Smooth muscle cell (in vitro differentiated cells): ENCODE measurements around the gene KLF16. TPM values are rescaled to one million over a fixed set of nuclear protein-coding genes. Genes with fewer than 3 reads are reported as not detected.
"Not testable (repeated sequence)": the region's sequence is repeated elsewhere in the genome, so short reads cannot be mapped to it uniquely, and the experiment has no call there.

Source experiments
- DNase-seq: peaks from one replicate; lab custom pipeline; 2025; ENCODE audit not compliant: unreplicated experiment; lab: John Stamatoyannopoulos, UW
- H2AFZ ChIP-seq: fragments of 200-600 bp; sonication (generic); 2 replicates; pipeline ENCODE4 v1.6.0; 2016; ENCODE audit warnings: antibody characterized with exemption, low read depth, mild to moderate bottlenecking
- H3F3A ChIP-seq: fragments of 200-600 bp; sonication (generic); 2 replicates; pipeline ENCODE4 v1.6.0; 2017; ENCODE audit warnings: antibody characterized with exemption, low read depth
- H3K27ac ChIP-seq: fragments of 200-600 bp; sonication (generic); 2 replicates; pipeline ENCODE4 v1.5.1; 2016; ENCODE audit warnings: low read depth, mild to moderate bottlenecking
- H3K27me3 ChIP-seq: fragments of 200-600 bp; sonication (generic); 2 replicates; pipeline ENCODE4 v1.6.1; 2016; ENCODE audit warnings: low read depth, mild to moderate bottlenecking
- H3K36me3 ChIP-seq: fragments of 200-600 bp; sonication (generic); 2 replicates; pipeline ENCODE4 v1.5.1; 2016; ENCODE audit warnings: low read depth
- H3K4me1 ChIP-seq: fragments of 200-600 bp; sonication (generic); 2 replicates; pipeline ENCODE4 v1.5.1; 2016; ENCODE audit warnings: low read depth
- H3K4me2 ChIP-seq: fragments of 200-600 bp; sonication (generic); 2 replicates; pipeline ENCODE4 v1.6.0; 2016; ENCODE audit warnings: mild to moderate bottlenecking
- H3K4me3 ChIP-seq: fragments of 200-600 bp; sonication (generic); 2 replicates; pipeline ENCODE4 v1.5.1; 2016; ENCODE audit warnings: mild to moderate bottlenecking
- H3K79me2 ChIP-seq: fragments of 200-600 bp; sonication (generic); 2 replicates; pipeline ENCODE4 v1.6.0; 2016; ENCODE audit warnings: low read depth, mild to moderate bottlenecking
- H3K9ac ChIP-seq: fragments of 200-600 bp; sonication (generic); 2 replicates; pipeline ENCODE4 v1.6.0; 2016; ENCODE audit warnings: low read depth
- H3K9me3 ChIP-seq: fragments of 200-600 bp; sonication (generic); replicated peaks from 2 replicates; pipeline ENCODE4 v1.5.1; 2016; ENCODE audit warnings: low read depth
- H4K20me1 ChIP-seq: fragments of 200-600 bp; sonication (generic); 2 replicates; pipeline ENCODE4 v1.6.0; 2016; ENCODE audit warnings: low read depth
- WGBS: methylation state at CpG from one replicate; pipeline ENCODE4 v1.1.7; 2016; ENCODE audit warnings: low lambda C conversion rate; 5-methylcytosine and 5-hydroxymethylcytosine counted together
- polyA plus RNA-seq: library from polyadenylated mRNA; unstranded; fragments of >200 nt; fragmentation: Nextera tagmentation; extraction: Ambion mirVana; gene quantifications from 2 replicates; pipeline ENCODE4 v1.2.1, GENCODE V29; 2016
- total RNA-seq: library from RNA; depleted of rRNA; stranded (reverse); fragments of >200 nt; gene quantifications from 2 replicates; pipeline ENCODE4 v1.2.3, GENCODE V29; 2014
- TF ChIP-seq, protein P1 (sequence below): fragments of 200-600 bp; sonication (generic); IDR thresholded peaks from 2 replicates; pipeline ENCODE4 v1.5.1; 2017; ENCODE audit warnings: borderline replicate concordance, mild to moderate bottlenecking, antibody characterized with exemption; ENCODE audit not compliant: insufficient read depth, poor library complexity, severe bottlenecking

Gene KLF16
- total and polyA plus RNA-seq, 2 experiments from 2014 or later: 5.8 to 15.4 TPM

DNA sequence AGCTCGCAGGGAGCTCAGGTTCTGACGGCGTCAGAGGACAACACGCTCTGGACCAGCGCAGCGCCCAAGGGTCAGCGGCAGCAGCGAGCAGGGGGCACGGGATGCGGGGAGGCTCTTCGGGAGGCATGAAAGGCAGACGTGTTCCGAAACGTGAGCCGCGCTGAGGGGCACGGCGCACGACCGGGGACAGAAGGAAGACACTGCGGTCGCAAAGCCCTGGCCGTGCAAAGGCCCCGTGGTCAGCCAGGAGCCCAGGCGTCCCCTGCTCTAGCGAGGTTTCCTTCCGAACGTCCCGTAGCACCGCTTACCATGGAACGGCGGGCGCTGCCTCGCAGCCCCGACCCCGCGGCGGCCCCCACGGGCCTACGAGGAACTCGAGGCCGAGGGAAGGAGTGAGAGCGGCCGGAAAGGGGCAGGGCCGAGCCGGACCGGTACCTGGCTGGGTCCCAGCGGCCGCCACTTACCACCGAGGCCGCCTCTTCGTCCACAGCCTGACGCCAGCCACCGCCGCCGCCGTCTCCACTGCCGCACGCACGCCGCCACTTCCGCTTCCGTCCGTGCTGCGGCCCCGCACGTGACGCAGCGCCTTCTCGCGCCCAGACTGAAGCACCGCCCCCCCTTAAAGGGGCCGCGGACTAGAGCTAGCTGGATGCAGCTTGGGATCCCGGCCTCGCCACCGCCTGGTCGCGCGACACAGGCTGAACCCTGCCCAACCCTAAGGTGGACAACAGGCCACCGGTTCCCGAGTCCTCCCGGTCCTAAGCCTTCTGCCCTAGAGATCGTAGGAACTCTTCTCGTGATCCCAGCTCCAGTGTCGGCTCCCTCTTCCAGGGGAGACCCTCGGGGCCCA, 12.5 kb upstream of the KLF16 start:
- DNase-seq: peak; percentile 59
- H3F3A ChIP-seq: no peaks in the 10 kb centered on the region
- WGBS: under 1% methylated on average over 78 of the region's 87 CpGs
- H4K20me1 ChIP-seq: peaks cover 58% of the 10 kb centered on the region
- peak overlapping the region; percentile 97 for H3K4me2 ChIP-seq
- H2AFZ ChIP-seq: no peak overlapping the region
- no peaks in the 10 kb centered on the region for H3K36me3 ChIP-seq
- TF ChIP-seq, protein P1, sequence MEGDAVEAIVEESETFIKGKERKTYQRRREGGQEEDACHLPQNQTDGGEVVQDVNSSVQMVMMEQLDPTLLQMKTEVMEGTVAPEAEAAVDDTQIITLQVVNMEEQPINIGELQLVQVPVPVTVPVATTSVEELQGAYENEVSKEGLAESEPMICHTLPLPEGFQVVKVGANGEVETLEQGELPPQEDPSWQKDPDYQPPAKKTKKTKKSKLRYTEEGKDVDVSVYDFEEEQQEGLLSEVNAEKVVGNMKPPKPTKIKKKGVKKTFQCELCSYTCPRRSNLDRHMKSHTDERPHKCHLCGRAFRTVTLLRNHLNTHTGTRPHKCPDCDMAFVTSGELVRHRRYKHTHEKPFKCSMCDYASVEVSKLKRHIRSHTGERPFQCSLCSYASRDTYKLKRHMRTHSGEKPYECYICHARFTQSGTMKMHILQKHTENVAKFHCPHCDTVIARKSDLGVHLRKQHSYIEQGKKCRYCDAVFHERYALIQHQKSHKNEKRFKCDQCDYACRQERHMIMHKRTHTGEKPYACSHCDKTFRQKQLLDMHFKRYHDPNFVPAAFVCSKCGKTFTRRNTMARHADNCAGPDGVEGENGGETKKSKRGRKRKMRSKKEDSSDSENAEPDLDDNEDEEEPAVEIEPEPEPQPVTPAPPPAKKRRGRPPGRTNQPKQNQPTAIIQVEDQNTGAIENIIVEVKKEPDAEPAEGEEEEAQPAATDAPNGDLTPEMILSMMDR: no peak
- H3K4me3 ChIP-seq: peak overlapping the region; percentile 65
- peak overlapping the region; percentile 88 for H3K27ac ChIP-seq
- H3K27me3 ChIP-seq: no peaks in the 10 kb centered on the region
- peaks cover 15% of the 10 kb centered on the region for H3K4me1 ChIP-seq
- peaks cover 39% of the 10 kb centered on the region for H3K79me2 ChIP-seq
- H3K9ac ChIP-seq: peak overlapping the region; percentile 90
- H3K9me3 ChIP-seq: no peaks in the 10 kb centered on the region

DNA sequence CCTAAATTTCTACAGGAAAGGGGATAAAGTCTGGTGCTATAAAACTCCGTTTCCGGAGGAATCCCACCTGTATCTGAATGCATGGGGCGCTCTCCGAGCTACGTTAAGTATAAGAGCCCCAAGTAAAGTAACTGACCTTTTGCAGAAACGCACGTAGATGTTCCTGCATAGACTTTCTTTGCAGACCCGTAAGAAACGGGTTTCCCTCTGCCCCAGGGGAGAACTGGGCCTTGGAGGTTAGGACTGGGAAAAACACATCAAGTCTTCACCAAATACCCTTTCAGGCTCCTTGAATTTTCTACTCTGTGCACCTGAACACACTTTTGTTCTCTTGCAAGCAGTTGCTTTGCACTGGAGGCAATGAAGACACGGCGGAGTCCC, 11.9 kb upstream of the KLF16 start:
- Histone ChIP-seq H3K79me2 (peaks cover 36% of the 10 kb centered on the region), H3K4me2 (peak overlapping the region; percentile 97), H4K20me1 (peaks cover 52% of the 10 kb centered on the region), H3K4me3 (peak overlapping the region; percentile 65), H3K4me1 (peaks cover 15% of the 10 kb centered on the region), H3K9ac (peak overlapping the region; percentile 90), H3K27ac (peak overlapping the region; percentile 88)
- H2AFZ ChIP-seq, H3K27me3 ChIP-seq, DNase-seq, H3F3A ChIP-seq, H3K36me3 ChIP-seq, H3K9me3 ChIP-seq: not testable (repeated sequence)
- 4% methylated on average over 11 of the region's 11 CpGs for WGBS

DNA sequence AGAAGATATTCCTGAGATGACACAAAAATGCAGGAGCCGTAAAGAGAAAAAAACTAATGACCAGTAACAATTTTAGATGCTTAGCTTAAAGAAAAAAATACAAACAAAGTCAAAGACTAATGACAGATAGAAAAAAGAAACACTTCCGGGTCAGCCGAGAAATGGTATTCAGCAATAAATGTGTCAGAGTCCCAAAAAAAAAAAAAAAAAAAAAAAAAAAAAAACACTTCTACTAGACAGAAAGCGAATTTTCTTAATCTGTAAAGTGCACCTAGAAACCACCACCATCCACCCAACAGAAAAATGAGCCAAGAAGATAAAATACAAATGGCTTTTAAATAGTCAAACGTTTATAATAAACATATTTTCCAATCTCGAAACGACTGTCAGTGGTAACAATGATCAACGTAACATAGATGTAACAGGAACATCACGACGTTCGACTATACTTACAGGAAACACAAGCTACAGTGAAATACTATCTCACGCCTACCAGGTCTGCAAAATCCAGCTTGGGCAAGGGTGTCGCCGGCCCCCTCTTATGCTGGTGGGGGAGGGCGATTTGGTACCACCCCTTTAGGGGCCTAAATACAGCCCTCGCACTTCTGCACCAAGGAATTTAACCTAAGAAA, 11.3 kb upstream of the KLF16 start:
- peak overlapping the region; percentile 65 for H3K4me3 ChIP-seq
- H3K79me2 ChIP-seq: peaks cover 36% of the 10 kb centered on the region
- H2AFZ ChIP-seq: no peak overlapping the region
- H3K9me3 ChIP-seq: no peaks in the 10 kb centered on the region
- no peaks in the 10 kb centered on the region for H3K27me3 ChIP-seq
- peak overlapping the region; percentile 88 for H3K27ac ChIP-seq
- no peak for DNase-seq
- TF ChIP-seq, protein P1: no peak
- peaks cover 15% of the 10 kb centered on the region for H3K4me1 ChIP-seq
- no peaks in the 10 kb centered on the region for H3K36me3 ChIP-seq
- H3F3A ChIP-seq: no peaks in the 10 kb centered on the region
- H4K20me1 ChIP-seq: peaks cover 47% of the 10 kb centered on the region
- H3K4me2 ChIP-seq: peak overlapping the region; percentile 97
- H3K9ac ChIP-seq: peak overlapping the region; percentile 90
- 42% methylated on average over 16 of the region's 16 CpGs for WGBS
